ENCODE measurements around the gene MTHFD1L. TPM values are rescaled to one million over a fixed set of nuclear protein-coding genes. Genes with fewer than 3 reads are reported as not detected.
"Not testable (repeated sequence)": the region's sequence is repeated elsewhere in the genome, so short reads cannot be mapped to it uniquely, and the experiment has no call there.

The MTHFD1L gene
- total RNA-seq, 2 donors from 2014 or later, result 3.1 to 18.7 TPM

DNA sequence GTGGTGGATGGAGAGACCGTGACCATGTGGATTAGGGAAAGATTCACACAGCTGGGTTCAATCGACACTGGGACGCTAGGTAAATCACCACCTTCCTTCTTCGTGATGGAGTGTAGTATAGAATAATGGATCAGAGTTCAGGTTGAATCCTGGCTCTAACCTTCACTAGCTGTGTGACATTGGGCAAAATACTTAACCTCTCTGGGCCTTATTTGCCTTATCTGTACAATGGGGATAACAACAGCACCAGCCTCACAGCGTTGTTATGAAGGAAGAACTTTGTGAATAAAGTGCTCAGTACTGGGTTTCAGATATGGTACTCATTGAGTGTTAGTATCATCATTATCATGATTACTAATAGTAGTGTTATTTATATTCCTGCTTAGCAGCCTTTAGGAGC, 248.1 kb downstream of the MTHFD1L start:
- WGBS, result 94% methylated on average over 5 of the region's 5 CpGs
- no peaks in the 10 kb centered on the region for H3K36me3 ChIP-seq
- H3K9me3 ChIP-seq, result no peaks in the 10 kb centered on the region
- DNase-seq (ENCODE audit: low spot score), result no peak
- no peak overlapping the region for H3K27ac ChIP-seq
- intact Hi-C loops (cut with DNase I), result no loop called here
- no peaks in the 10 kb centered on the region for H3K4me1 ChIP-seq (replicated peaks)
- TF ChIP-seq POLR2A (IDR thresholded peaks at IDR 0.05), result no peak
- TF ChIP-seq, protein P1, sequence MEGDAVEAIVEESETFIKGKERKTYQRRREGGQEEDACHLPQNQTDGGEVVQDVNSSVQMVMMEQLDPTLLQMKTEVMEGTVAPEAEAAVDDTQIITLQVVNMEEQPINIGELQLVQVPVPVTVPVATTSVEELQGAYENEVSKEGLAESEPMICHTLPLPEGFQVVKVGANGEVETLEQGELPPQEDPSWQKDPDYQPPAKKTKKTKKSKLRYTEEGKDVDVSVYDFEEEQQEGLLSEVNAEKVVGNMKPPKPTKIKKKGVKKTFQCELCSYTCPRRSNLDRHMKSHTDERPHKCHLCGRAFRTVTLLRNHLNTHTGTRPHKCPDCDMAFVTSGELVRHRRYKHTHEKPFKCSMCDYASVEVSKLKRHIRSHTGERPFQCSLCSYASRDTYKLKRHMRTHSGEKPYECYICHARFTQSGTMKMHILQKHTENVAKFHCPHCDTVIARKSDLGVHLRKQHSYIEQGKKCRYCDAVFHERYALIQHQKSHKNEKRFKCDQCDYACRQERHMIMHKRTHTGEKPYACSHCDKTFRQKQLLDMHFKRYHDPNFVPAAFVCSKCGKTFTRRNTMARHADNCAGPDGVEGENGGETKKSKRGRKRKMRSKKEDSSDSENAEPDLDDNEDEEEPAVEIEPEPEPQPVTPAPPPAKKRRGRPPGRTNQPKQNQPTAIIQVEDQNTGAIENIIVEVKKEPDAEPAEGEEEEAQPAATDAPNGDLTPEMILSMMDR (IDR thresholded peaks at IDR 0.05), result no peak
- no peak for TF ChIP-seq POLR2AphosphoS5 (IDR thresholded peaks at IDR 0.05)
- H3K4me3 ChIP-seq, result no peak overlapping the region
- no peaks in the 10 kb centered on the region for H3K27me3 ChIP-seq (replicated peaks; ENCODE audit: insufficient read depth)

DNA sequence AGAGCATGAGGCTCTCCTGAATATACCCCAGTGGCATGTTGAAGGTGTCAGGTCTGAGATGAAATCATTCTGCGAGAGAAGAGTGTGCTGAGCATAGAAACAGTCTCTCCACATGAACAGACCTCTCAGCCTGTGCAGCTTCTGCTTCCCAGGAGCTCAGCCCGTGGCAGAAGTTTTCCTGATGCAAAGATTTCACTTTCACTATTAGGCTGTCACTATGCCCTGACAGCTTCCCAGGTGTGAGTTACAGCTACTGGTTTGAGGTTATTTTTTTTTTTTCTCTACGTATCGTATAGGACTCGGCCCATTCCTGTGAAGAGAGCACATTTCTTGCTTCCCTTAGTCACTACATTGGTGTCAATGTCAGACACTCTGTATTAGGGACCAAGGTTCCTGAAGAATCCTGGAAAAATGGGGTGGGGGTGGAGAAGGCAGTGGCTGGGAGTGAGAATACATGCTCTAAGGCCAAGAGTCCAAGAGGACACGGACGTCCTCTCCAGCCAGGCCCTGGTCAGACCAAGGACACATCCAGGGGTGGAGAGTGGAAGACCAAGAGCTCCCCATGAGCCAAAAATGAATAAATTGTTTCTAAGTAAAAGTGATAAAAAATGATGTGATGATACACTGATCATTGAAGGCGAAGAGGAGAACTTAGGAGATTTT, 253.1 kb downstream of the MTHFD1L start:
- 81% methylated on average over 8 of the region's 8 CpGs for WGBS
- TF ChIP-seq, protein P1 (IDR thresholded peaks at IDR 0.05), result no peak
- DNase-seq (ENCODE audit: low spot score), result no peak
- Histone ChIP-seq H3K27me3 (replicated peaks; ENCODE audit: insufficient read depth) (no peaks in the 10 kb centered on the region), H3K4me3 (no peak overlapping the region), H3K4me1 (replicated peaks) (no peaks in the 10 kb centered on the region), H3K9me3 (no peaks in the 10 kb centered on the region), H3K27ac (no peak overlapping the region), H3K36me3 (no peaks in the 10 kb centered on the region)
- intact Hi-C loops (cut with DNase I), result no loop called here

DNA sequence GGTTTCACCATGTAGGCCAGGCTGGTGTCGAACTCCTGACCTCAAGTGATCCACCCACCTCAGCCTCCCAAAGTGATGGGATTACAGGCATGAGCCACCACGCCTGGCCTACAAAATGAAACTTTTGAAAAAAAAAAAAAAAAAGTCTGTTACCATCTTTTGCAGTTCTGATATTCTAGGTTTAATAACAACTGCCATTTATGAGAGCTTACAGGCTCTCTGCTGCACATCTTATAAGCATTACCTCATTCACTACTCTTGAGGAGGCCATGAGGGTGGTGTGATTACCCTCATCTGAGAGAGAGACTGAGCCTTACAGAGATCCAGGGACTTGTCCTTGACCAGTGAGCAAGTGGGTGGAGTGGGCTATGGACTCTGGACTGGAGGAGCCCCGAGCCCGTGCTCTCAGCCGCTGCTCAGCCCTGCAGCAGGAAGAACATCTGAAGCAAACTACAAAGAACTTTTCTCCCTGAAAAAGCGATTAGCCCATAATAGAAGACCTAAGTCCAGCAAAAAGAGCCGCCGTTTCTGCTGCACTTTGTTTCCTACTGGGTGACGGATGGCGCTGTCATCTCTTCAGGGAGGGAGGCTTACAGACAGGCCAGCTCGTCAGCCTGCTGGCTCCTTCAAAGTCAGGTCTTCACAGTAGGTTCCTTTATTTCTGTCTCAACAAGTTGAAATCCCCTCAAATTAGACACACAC, 254.5 kb downstream of the MTHFD1L start:
- no peak for DNase-seq (ENCODE audit: low spot score)
- Histone ChIP-seq H3K4me1 (replicated peaks) (no peaks in the 10 kb centered on the region), H3K27ac (no peak overlapping the region), H3K4me3 (no peak overlapping the region), H3K27me3 (replicated peaks; ENCODE audit: insufficient read depth) (no peaks in the 10 kb centered on the region), H3K36me3 (no peaks in the 10 kb centered on the region), H3K9me3 (no peaks in the 10 kb centered on the region)
- TF ChIP-seq POLR2A (IDR thresholded peaks at IDR 0.05) (no peak), POLR2AphosphoS5 (IDR thresholded peaks at IDR 0.05) (no peak)
- intact Hi-C loops (cut with DNase I), result no loop called here
- 89% methylated on average over 11 of the region's 11 CpGs for WGBS

DNA sequence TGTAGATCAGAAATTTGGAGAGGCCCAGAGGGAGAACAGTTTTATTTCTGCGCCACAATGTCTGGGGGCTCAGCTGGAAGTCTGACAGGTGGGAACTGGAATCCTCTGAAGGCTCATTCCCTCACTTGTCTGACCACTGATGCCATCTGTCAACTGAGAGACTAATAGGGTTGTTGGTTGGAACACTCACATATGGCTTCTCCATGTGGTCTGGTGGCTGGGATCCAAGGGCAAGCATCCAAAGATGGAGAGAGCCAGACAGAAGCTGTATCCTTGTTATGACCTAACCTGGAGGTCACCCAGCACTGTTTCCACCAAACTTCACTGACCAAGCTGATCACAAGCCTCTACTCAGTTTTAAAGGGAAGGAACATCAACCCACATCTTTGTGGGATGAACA, 256.4 kb downstream of the MTHFD1L start:
- H3K4me3 ChIP-seq, result no peak overlapping the region
- H3K36me3 ChIP-seq, result no peaks in the 10 kb centered on the region
- no peaks in the 10 kb centered on the region for H3K4me1 ChIP-seq (replicated peaks)
- no peaks in the 10 kb centered on the region for H3K27me3 ChIP-seq (replicated peaks; ENCODE audit: insufficient read depth)
- H3K27ac ChIP-seq, result no peak overlapping the region
- no peak for DNase-seq (ENCODE audit: low spot score)
- no peak for TF ChIP-seq POLR2AphosphoS5 (IDR thresholded peaks at IDR 0.05)
- no peak for TF ChIP-seq POLR2A (IDR thresholded peaks at IDR 0.05)
- TF ChIP-seq, protein P1 (IDR thresholded peaks at IDR 0.05), result no peak
- intact Hi-C loops (cut with DNase I), result no loop called here
- no peaks in the 10 kb centered on the region for H3K9me3 ChIP-seq
- 95% methylated on average over 1 of the region's 1 CpG for WGBS

DNA sequence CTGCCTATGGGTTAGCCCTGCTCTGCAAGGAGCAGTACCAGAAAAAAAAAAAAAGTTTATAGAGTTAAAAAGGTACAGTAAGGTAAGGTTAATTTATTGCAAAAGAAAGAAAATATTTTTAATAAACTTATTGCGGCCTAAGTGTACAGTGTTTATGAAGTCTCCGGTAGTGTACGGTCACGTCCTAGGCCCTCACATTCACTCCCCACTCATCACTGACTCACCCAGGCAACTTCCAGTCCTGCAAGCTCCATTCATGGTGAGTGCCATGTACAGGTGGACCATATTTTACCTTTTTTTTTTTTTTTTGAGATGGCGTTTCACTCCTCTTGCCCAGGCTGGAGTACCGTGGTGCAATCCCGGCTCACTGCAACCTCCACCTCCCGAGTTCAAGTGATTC, 258.1 kb downstream of the MTHFD1L start:
- 79% methylated on average over 8 of the region's 8 CpGs for WGBS
- H3K27ac ChIP-seq; H3K36me3 ChIP-seq; H3K9me3 ChIP-seq; H3K4me1 ChIP-seq (replicated peaks); DNase-seq (ENCODE audit: low spot score); intact Hi-C loops (cut with DNase I); H3K4me3 ChIP-seq; H3K27me3 ChIP-seq (replicated peaks; ENCODE audit: insufficient read depth): not testable (repeated sequence)

DNA sequence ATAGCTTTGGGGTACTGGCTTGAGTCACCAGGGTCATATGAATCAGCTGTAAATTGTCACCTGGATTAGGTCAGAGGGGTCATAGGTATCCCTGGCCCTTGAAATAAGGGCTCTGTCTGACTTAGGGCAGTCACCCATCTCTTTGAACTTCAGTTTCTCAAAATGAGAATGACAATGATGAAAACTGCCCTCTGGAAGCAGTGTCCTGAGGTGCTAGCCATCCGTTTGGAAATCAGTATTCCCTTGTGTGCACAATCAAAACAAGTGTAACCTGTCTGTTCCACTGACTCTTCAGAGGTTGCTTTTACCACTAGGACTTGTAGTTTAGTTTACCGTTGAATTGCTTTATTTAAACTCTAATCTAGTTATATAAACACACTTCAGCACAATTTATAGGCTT, 259.7 kb downstream of the MTHFD1L start:
- 15% methylated on average over 2 of the region's 2 CpGs for WGBS
- H3K4me3 ChIP-seq; intact Hi-C loops (cut with DNase I); H3K27me3 ChIP-seq (replicated peaks; ENCODE audit: insufficient read depth); H3K4me1 ChIP-seq (replicated peaks); H3K36me3 ChIP-seq; H3K9me3 ChIP-seq; H3K27ac ChIP-seq: not testable (repeated sequence)
- TF ChIP-seq POLR2AphosphoS5 (IDR thresholded peaks at IDR 0.05), result peak; percentile 14
- DNase-seq (ENCODE audit: low spot score), result peak; percentile 9

DNA sequence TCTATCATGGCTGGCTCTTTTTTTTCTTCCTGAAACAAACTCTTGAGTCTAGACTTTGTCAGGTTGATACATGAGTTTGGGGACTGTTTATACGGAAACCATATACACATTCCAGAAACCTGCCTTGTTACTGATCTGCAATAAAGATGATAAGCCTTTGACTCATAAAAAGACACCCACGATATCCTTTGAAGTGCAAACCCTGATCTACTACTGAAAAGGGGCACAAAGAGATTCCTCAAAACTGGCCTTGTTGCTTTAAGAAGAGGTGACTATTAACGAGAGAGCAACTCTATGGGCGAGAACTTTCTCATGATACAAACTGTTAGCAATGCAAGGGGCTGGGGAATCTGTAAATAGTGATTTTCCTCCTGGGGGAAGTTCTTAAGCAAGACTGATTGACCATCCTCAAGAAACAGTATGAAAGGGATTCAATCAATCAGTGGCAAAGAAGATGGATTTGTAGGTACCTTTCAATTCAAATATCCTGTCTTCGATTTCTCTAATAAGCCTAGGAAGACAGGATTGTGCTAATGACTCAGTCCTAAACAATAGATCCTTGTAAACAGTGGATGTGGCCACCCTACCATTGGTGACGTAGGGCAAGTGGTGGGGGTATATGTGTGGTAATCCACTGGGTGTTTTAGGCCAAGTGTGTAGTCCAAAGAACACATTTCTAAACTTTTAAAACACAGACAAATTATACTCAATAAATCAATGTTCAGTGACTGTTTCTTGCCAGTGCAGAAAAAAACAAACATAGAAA, 260.3 kb downstream of the MTHFD1L start:
- H3K27ac ChIP-seq; H3K4me3 ChIP-seq; intact Hi-C loops (cut with DNase I); H3K27me3 ChIP-seq (replicated peaks; ENCODE audit: insufficient read depth); H3K9me3 ChIP-seq; DNase-seq (ENCODE audit: low spot score); H3K36me3 ChIP-seq; H3K4me1 ChIP-seq (replicated peaks): not testable (repeated sequence)
- WGBS, result 37% methylated on average over 6 of the region's 6 CpGs

DNA sequence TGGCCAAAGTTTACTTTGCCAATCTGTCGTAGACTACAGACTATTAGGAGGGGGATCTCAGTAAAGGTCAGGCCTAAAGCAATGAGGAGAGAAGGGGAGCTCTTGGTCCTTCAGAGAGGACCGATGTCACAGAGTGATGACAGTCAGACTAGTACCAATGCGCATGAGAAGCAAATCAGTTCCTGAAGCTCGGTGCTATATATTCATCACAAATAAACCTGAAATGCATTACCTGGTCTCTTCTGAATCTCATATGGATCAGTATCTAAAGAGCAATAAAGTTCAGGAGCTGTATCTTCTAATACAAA, 260.9 kb downstream of the MTHFD1L start:
- DNase-seq (ENCODE audit: low spot score); H3K9me3 ChIP-seq; H3K27me3 ChIP-seq (replicated peaks; ENCODE audit: insufficient read depth); intact Hi-C loops (cut with DNase I); H3K4me1 ChIP-seq (replicated peaks); H3K36me3 ChIP-seq; H3K27ac ChIP-seq; H3K4me3 ChIP-seq: not testable (repeated sequence)
- WGBS, result 74% methylated on average over 4 of the region's 4 CpGs
